NT2/D1 (cell line): ENCODE results near the gene PTPRG.

Experiments used
- SUZ12 ChIP-seq: IDR thresholded peaks from 2 replicates; pipeline ENCODE4 v1.6.1; 2011; ENCODE audit not compliant: insufficient read length, insufficient read depth; ENCODE audit errors: extremely low read depth
- YY1 ChIP-seq: IDR thresholded peaks from 2 replicates; pipeline ENCODE4 v1.6.1; 2011; ENCODE audit not compliant: insufficient read length, insufficient read depth
- ZNF274 ChIP-seq: IDR thresholded peaks from 2 replicates; pipeline ENCODE4 v1.6.1; 2011; ENCODE audit warnings: mild to moderate bottlenecking, low read depth, low read length

DNA sequence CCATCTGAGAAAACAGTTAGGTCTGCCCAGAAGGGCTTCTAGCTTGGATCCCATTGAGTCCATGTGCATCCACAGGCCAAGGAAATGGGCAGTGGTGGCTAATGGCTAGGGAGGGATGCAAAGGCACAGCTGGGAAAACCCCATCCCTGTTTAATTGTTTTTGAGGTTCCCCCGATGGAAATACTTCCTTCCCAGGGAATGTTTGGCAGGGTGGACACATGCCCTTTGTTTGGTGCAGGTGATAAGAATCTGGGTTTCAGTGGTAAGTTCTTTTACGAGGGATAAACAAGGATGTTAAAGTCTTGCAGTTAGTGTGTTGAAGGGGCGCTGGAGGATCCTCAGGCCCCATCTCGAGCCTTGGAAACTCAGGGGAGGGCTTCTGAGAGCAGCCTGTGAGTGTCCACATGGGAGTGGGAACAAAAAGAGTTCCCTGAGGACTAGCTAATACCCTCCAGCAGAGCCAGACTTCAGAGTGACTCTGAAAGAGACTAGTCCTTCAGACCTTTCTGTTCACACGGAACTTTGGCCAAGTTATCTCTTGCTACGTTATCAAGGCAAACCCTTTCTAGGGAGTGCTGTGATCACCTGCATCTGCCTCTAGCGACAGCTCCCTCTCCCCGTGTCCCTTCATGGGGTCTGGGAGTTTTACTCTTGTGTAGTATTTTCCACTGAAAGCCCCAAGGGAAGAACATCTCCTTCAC lies 17.4 kb downstream of the PTPRG start:
- TF ChIP-seq SUZ12, result no peak
- TF ChIP-seq ZNF274, result no peak
- TF ChIP-seq YY1, result no peak
